Endothelial cell of umbilical vein (primary cell): Measurements from ENCODE around the gene NCK1. TPM values are rescaled to one million over a fixed set of nuclear protein-coding genes. Genes with fewer than 3 reads are reported as not detected.
A peak's percentile ranks its signal among the peaks of the same experiment; 100 is the strongest.

Experiments used
- BruUV-seq: library from RNA; stranded (reverse); fragments of 400-500 nt; replicated peaks from 2 replicates; lab custom pipeline; 2021; lab: Mats Ljungman, UMichigan
- CTCF ChIA-PET: fragments of 300-600, 350-600 bp; sonication (Branson Sonifier 250); formaldehyde crosslinking; loops from one replicate; lab custom pipeline; 2021; ENCODE audit warnings: antibody characterized with exemption, inconsistent platforms; lab: Charles Lee
- POLR2A ChIA-PET: fragments of 300-600, 350-600 bp; sonication (Branson Sonifier 250); formaldehyde crosslinking; loops from one replicate; lab custom pipeline; 2021; ENCODE audit warnings: antibody characterized with exemption, inconsistent platforms; lab: Charles Lee
- DNase-seq: peaks from one replicate; pipeline ENCODE4 v3.0.0-alpha.2; 2011; ENCODE audit warnings: low read depth, low spot score
- FAIRE-seq: peaks from 2 replicates; lab custom pipeline; 2011; peaks lifted over from hg19 to GRCh38; lab: Jason Lieb, UNC
- H2AFZ ChIP-seq: 2 replicates; pipeline ENCODE4 v1.6.0; 2012; ENCODE audit warnings: low read depth, low read length, control low read depth, inconsistent platforms
- H3K27ac ChIP-seq: 2 replicates; pipeline ENCODE4 v1.5.1; 2011; ENCODE audit warnings: low read depth, mild to moderate bottlenecking, control low read depth, low read length, moderate library complexity; ENCODE audit not compliant: insufficient read depth
- H3K27me3 ChIP-seq, 2 experiments: 2 replicates each; pipeline versions ENCODE4 v1.6.0 to v1.6.1; 2011; ENCODE audit warnings: low read length in 2 of 2, mixed read lengths in 1 of 2; ENCODE audit not compliant: control insufficient read depth in 2 of 2, insufficient read depth in 2 of 2
- H3K36me3 ChIP-seq, 2 experiments: 2 replicates in 1 of 2; 3 replicates in 1 of 2; pipeline ENCODE4 v1.5.1; 2011; ENCODE audit warnings: low read length in 2 of 2, mild to moderate bottlenecking in 1 of 2, moderate library complexity in 1 of 2; ENCODE audit not compliant: control insufficient read depth in 2 of 2, insufficient read depth in 2 of 2; ENCODE audit errors: extremely low read depth in 1 of 2
- H3K4me1 ChIP-seq: 3 replicates; pipeline ENCODE4 v1.5.1; 2011; ENCODE audit warnings: mild to moderate bottlenecking, low read length; ENCODE audit not compliant: control insufficient read depth, insufficient read depth; ENCODE audit errors: extremely low read depth
- H3K4me2 ChIP-seq: 2 replicates; pipeline ENCODE4 v1.6.1; 2011; ENCODE audit warnings: low read length, control low read depth, mixed read lengths; ENCODE audit not compliant: insufficient read depth
- H3K4me3 ChIP-seq, 3 experiments: fragments of 200-600 bp in 1 of 3; sonication (generic), shearing (Covaris generic) in 1 of 3; replicated peaks in 1 of 3; 2 replicates each; pipeline ENCODE4 v1.5.1; 2011 to 2016; ENCODE audit warnings: control low read depth in 3 of 3, low read length in 3 of 3, mild to moderate bottlenecking in 2 of 3, inconsistent platforms in 1 of 3, low read depth in 1 of 3, moderate library complexity in 1 of 3; ENCODE audit not compliant: insufficient read depth in 1 of 3
- H3K79me2 ChIP-seq: 2 replicates; pipeline ENCODE4 v1.6.0; 2012; ENCODE audit warnings: low read length, inconsistent platforms; ENCODE audit not compliant: control insufficient read depth, insufficient read depth
- H3K9ac ChIP-seq: replicated peaks from 2 replicates; pipeline ENCODE3; 2011; ENCODE audit warnings: low read length, control low read depth; ENCODE audit not compliant: insufficient read depth; ENCODE audit errors: extremely low read depth
- H3K9me1 ChIP-seq: replicated peaks from 3 replicates; pipeline ENCODE4 v1.6.0; 2011; ENCODE audit warnings: mild to moderate bottlenecking, low read length; ENCODE audit not compliant: control insufficient read depth, insufficient read depth; ENCODE audit errors: extremely low read depth
- H3K9me3 ChIP-seq: replicated peaks from 2 replicates; pipeline ENCODE4 v1.5.1; 2012; ENCODE audit warnings: low read length, inconsistent platforms; ENCODE audit not compliant: control insufficient read depth, insufficient read depth
- H4K20me1 ChIP-seq: replicated peaks from 2 replicates; pipeline ENCODE3; 2011; ENCODE audit warnings: mild to moderate bottlenecking, low read length; ENCODE audit not compliant: control insufficient read depth, insufficient read depth; ENCODE audit errors: extremely low read depth
- CTCF ChIP-seq, 2 donors: IDR thresholded peaks; 1 replicate in 1 of 2; 2 replicates in 1 of 2; pipeline ENCODE4 v1.5.1; 2011; ENCODE audit warnings: low read length in 2 of 2, mild to moderate bottlenecking in 2 of 2, moderate library complexity in 2 of 2, control low read depth in 1 of 2, inconsistent platforms in 1 of 2, low read depth in 1 of 2; ENCODE audit not compliant: insufficient read depth in 1 of 2; ENCODE audit errors: extremely low read depth in 1 of 2
- EZH2 ChIP-seq: IDR thresholded peaks from 2 replicates; pipeline ENCODE4 v1.6.1; 2012; ENCODE audit warnings: borderline replicate concordance, low read depth, mild to moderate bottlenecking, moderate library complexity, low read length, inconsistent platforms; ENCODE audit not compliant: severe bottlenecking
- FOS ChIP-seq: IDR thresholded peaks from 2 replicates; pipeline ENCODE4 v1.6.1; 2011; ENCODE audit warnings: mild to moderate bottlenecking, low read length, moderate library complexity, borderline replicate concordance; ENCODE audit not compliant: insufficient read depth
- GATA2 ChIP-seq: IDR thresholded peaks from 2 replicates; pipeline ENCODE4 v1.7.0; 2011; ENCODE audit warnings: low read depth, mild to moderate bottlenecking, moderate library complexity, mixed read lengths, low read length; ENCODE audit not compliant: insufficient read length, insufficient read depth
- JUN ChIP-seq: IDR thresholded peaks from 2 replicates; pipeline ENCODE4 v1.6.1; 2011; ENCODE audit warnings: borderline replicate concordance, low read depth; ENCODE audit not compliant: insufficient read length, insufficient read depth
- MYC ChIP-seq: IDR thresholded peaks from one replicate; pipeline ENCODE4 v1.6.1; 2011; ENCODE audit warnings: mild to moderate bottlenecking, low read depth, low read length
- POLR2A ChIP-seq: IDR thresholded peaks from 2 replicates; pipeline ENCODE4 v1.6.1; 2012; ENCODE audit warnings: low read depth, mild to moderate bottlenecking, control low read depth, low read length
- POLR2AphosphoS5 ChIP-seq: IDR thresholded peaks from 2 replicates; pipeline ENCODE4 v1.6.1; 2012; ENCODE audit warnings: low read depth, mild to moderate bottlenecking, control low read depth, low read length, moderate library complexity; ENCODE audit not compliant: insufficient read depth
- dilution Hi-C: fragments of 300-500 bp; cut with MboI; formaldehyde crosslinking; loops from one replicate; pipeline ENCODE4 v1.15.0; 2019; ENCODE audit warnings: low sequenced_read_pairs; ENCODE audit not compliant: extremely low pct_ligation_motif_present
- intact Hi-C: fragments of 100-400 bp; cut with micrococcal nuclease; formaldehyde crosslinking; loops from one replicate; pipeline ENCODE4 v1.10.0; 2022
- polyA plus RNA-seq, 4 experiments: library from polyadenylated mRNA; depleted of rRNA in 3 of 4; stranded (reverse) in 3 of 4; unstranded in 1 of 4; fragments of >200 nt; gene quantifications; 2 replicates each; pipeline versions ENCODE4 v1.2.1 to v1.2.3, GENCODE V29; 2011 to 2012; ENCODE audit warnings: missing spikeins in 1 of 4
- total RNA-seq: library from RNA; stranded (reverse); gene quantifications from 2 replicates; pipeline ENCODE4 v1.2.3, GENCODE V29; 2021
- TF ChIP-seq, protein P1 (sequence below): IDR thresholded peaks from 2 replicates; pipeline ENCODE4 v1.6.1; 2011; ENCODE audit not compliant: insufficient read depth, insufficient read length

The NCK1 gene
- total and polyA plus RNA-seq, 2 donors (not counting 3 experiments of a cell fraction or from before 2014, with no cell fraction given), result 19.3 to 52.2 TPM

DNA sequence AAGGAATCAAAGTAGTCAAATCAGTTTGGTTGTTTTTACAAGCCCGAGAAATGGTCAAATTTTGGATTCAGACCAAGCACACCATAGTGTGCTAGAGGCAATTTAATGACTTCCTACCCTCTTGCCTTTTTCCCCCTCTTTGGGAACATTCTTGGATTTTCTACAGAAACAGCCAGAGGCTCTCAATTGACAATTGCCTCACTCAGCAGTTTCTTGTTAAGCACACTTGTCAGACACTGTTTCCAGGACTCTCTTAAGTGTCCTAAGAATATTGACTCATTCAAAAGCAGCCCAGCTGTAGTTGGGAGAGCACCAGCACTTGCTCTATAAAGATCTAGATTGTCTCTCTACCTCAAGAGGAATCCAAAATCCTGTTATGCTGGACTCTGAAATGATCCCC is 44.6 kb upstream of the NCK1 start:
- Histone ChIP-seq H3K4me3 (no peak overlapping the region), H4K20me1 (no peaks in the 10 kb centered on the region), H2AFZ (no peak overlapping the region), H3K36me3 (no peaks in the 10 kb centered on the region), H3K4me2 (no peak overlapping the region), H3K4me1 (peaks cover 16% of the 10 kb centered on the region), H3K27me3 (no peaks in the 10 kb centered on the region), H3K9ac (no peak overlapping the region), H3K9me3 (no peaks in the 10 kb centered on the region), H3K79me2 (peaks cover 28% of the 10 kb centered on the region), H3K9me1 (no peaks in the 10 kb centered on the region), H3K27ac (peak overlapping the region; percentile 97)
- no peak for FAIRE-seq
- CTCF ChIA-PET, result interaction anchor here (1.4 to 3.2 kb wide), 2 partner anchors 65 to 196 kb away, joined by 5 to 17 read pairs; partner anchors contain the start of gene STAG1
- POLR2A ChIA-PET, result no interaction called here
- dilution Hi-C loops, result no loop called here
- TF ChIP-seq GATA2 (no peak), JUN (no peak), FOS (no peak), POLR2AphosphoS5 (no peak), EZH2 (no peak), CTCF (IDR thresholded peaks at IDR 0.05; ENCODE audit: extremely low read depth in 1 of 2, insufficient read depth in 1 of 2, low read depth in 1 of 2, low read length in 2 of 2) (no peak), POLR2A (no peak), MYC (no peak)
- TF ChIP-seq, protein P1, sequence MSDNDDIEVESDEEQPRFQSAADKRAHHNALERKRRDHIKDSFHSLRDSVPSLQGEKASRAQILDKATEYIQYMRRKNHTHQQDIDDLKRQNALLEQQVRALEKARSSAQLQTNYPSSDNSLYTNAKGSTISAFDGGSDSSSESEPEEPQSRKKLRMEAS, result no peak
- no peak for DNase-seq
- intact Hi-C loops, result loop anchor here (5.0 kb wide), 1 partner anchor 740 kb away; no protein-coding TSS in a partner anchor
- no TSS peak for BruUV-seq
